ENCODE results near the gene BTBD2.

- TF ChIP-seq, protein P1, sequence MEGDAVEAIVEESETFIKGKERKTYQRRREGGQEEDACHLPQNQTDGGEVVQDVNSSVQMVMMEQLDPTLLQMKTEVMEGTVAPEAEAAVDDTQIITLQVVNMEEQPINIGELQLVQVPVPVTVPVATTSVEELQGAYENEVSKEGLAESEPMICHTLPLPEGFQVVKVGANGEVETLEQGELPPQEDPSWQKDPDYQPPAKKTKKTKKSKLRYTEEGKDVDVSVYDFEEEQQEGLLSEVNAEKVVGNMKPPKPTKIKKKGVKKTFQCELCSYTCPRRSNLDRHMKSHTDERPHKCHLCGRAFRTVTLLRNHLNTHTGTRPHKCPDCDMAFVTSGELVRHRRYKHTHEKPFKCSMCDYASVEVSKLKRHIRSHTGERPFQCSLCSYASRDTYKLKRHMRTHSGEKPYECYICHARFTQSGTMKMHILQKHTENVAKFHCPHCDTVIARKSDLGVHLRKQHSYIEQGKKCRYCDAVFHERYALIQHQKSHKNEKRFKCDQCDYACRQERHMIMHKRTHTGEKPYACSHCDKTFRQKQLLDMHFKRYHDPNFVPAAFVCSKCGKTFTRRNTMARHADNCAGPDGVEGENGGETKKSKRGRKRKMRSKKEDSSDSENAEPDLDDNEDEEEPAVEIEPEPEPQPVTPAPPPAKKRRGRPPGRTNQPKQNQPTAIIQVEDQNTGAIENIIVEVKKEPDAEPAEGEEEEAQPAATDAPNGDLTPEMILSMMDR (IDR thresholded peaks at IDR 0.05; ENCODE audit: poor library complexity, severe bottlenecking) = no peak
- no peak for TF ChIP-seq POLR2AphosphoS5 (IDR thresholded peaks at IDR 0.05)
- TF ChIP-seq EZH2 (IDR thresholded peaks at IDR 0.05; ENCODE audit: borderline replicate concordance, insufficient read depth, low read length, poor library complexity, severe bottlenecking) = no peak
- no peak for TF ChIP-seq REST (IDR thresholded peaks at IDR 0.05; ENCODE audit: borderline replicate concordance)
- TF ChIP-seq TAF1 (IDR thresholded peaks at IDR 0.05; ENCODE audit: low read depth) = no peak
- no peak for TF ChIP-seq EP300 (conservative IDR thresholded peaks at IDR 0.05; ENCODE audit: poor library complexity, severe bottlenecking)
- TF ChIP-seq SMC3 (conservative IDR thresholded peaks at IDR 0.05; ENCODE audit: poor library complexity) = no peak
These were observed 69.6 kb downstream of the BTBD2 start for GRCh38 chr19:1945899-1946298.

Measured in neural cell (in vitro differentiated cells).